Adrenal gland (tissue), 12 donors: Measurements from ENCODE around the gene GRAPL. TPM values are rescaled to one million over a fixed set of nuclear protein-coding genes. Genes with fewer than 3 reads are reported as not detected.
"Not testable (repeated sequence)": the region's sequence is repeated elsewhere in the genome, so short reads cannot be mapped to it uniquely, and the experiment has no call there.

Source experiments
- DNase-seq, 7 donors: peaks; one replicate each; pipeline ENCODE4 v3.0.0-alpha.2; 2019 to 2020
- H3K27ac ChIP-seq, 5 donors: fragments of 200-600 bp; sonication (generic) in 4 of 5; 1 replicate in 3 of 5; 2 replicates in 2 of 5; pipeline versions ENCODE4 v1.5.1 to v1.8.0; 2016 to 2020; ENCODE audit warnings: mild to moderate bottlenecking in 1 of 5
- H3K27me3 ChIP-seq: fragments of 200-600 bp; 2 replicates; pipeline ENCODE4 v1.8.0; 2021
- H3K36me3 ChIP-seq, 2 donors: fragments of 200-600 bp; replicated peaks in 1 of 2; 1 replicate in 1 of 2; 2 replicates in 1 of 2; pipeline versions ENCODE4 v1.5.1 to v1.8.0; 2018 to 2022
- H3K4me1 ChIP-seq, 2 donors: fragments of 200-600 bp; replicated peaks in 1 of 2; 1 replicate in 1 of 2; 2 replicates in 1 of 2; pipeline versions ENCODE4 v1.5.1 to v1.8.0; 2018 to 2021
- H3K4me3 ChIP-seq, 4 donors: fragments of 200-600 bp; sonication (generic) in 3 of 4; one replicate each; pipeline ENCODE4 v1.5.1; 2016 to 2018
- H3K9me3 ChIP-seq, 3 donors: fragments of 200-600 bp; sonication (generic) in 1 of 3; replicated peaks in 1 of 3; 1 replicate in 2 of 3; 2 replicates in 1 of 3; pipeline versions ENCODE4 v1.5.1 to v1.8.0; 2016 to 2021
- WGBS, 4 donors: extraction: QIAGEN DNeasy Blood & Tissue Kit in 2 of 4; methylation state at CpG; one replicate each; pipeline versions ENCODE4 v1.1.5 to v1.1.7; 2013 to 2017; 5-methylcytosine and 5-hydroxymethylcytosine counted together
- intact Hi-C, 2 donors: fragments of 100-400 bp; cut with DNase I; formaldehyde crosslinking; loops; one replicate each; pipeline versions ENCODE4 v1.14.1 to v1.15.0; 2022 to 2023
- polyA plus RNA-seq, 3 donors: library from polyadenylated mRNA; stranded (reverse); fragments of 200-250 nt in 2 of 3; fragments of 350-450 nt in 1 of 3; fragmentation: Illumina TruSeq in 1 of 3; extraction: RNeasy Lipid Tissue Mini Kit (QIAGEN cat#74804) in 1 of 3; gene quantifications; one replicate each; pipeline ENCODE4 v1.2.3, GENCODE V29; 2013 to 2014
- total RNA-seq, 9 donors: library from RNA; depleted of rRNA in 4 of 9; stranded (reverse); fragments of >200 nt in 4 of 9; fragments of 120-200 nt in 1 of 9; fragmentation: NEBNext Ultra II Directional in 1 of 9; extraction: Animal tissue kit (Norgen Biotek cat#: 25700) in 1 of 9; gene quantifications; one replicate each; pipeline versions ENCODE4 v1.1.0 to v1.2.4, GENCODE V29; 2013 to 2023
- TF ChIP-seq, protein P1 (sequence below), 6 experiments: fragments of 450-650 bp in 4 of 6; fragments of 200-600 bp in 2 of 6; sonication (generic) in 1 of 6; IDR thresholded peaks; 1 replicate in 5 of 6; 2 replicates in 1 of 6; pipeline versions ENCODE4 v1.5.1 to v1.8.0; 2016 to 2021; ENCODE audit warnings: antibody characterized with exemption in 6 of 6, mild to moderate bottlenecking in 2 of 6, moderate library complexity in 1 of 6
- donor health status: healthy with polysubstance abuse.
- donor health status: Bipolar disorder and iron deficiency.
- donor health status: DM: yes; HTN: yes; CAD: no.
- donor health status: DM: no; HTN: no; CAD: no.
- donor health status: DM: no; HTN: no; CAD: no.
- donor health status: DM: yes; HTN: yes; CAD: no.

Gene GRAPL
- total and polyA plus RNA-seq, 12 donors = 0.46 to 10.4 (median 3.1) TPM

GRCh38 chr17:19135391-19135790 is 8.0 kb downstream of the GRAPL start:
- H3K36me3 ChIP-seq, H3K27ac ChIP-seq, intact Hi-C loops, DNase-seq, H3K4me1 ChIP-seq, H3K9me3 ChIP-seq, H3K4me3 ChIP-seq, H3K27me3 ChIP-seq: not testable (repeated sequence)
- no CpG with 5 or more reads among the region's 13 CpGs for WGBS, 4 donors

DNA sequence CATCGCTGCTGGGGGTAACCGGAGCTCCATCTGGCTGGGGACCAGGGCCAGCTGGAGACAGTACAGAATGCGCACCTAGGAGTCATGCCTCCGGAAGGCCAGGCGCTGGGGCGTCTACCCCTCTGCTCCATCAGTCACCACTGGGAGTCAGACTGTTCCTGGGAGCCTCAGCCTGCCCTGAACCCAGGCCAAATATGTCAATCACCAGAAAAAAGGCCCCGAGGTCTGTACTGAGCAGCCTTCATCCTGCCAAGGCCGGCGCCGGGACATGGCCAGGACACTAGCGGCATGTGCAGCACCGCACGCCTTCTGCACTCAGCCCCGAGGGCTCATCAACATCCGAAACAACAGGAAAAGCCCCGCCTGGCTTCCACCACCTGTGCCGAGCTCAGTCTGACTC is 8.7 kb downstream of the GRAPL start:
- H3K27me3 ChIP-seq, H3K27ac ChIP-seq, H3K4me3 ChIP-seq, DNase-seq, H3K4me1 ChIP-seq, H3K9me3 ChIP-seq, intact Hi-C loops, H3K36me3 ChIP-seq: not testable (repeated sequence)
- no CpG with 5 or more reads among the region's 17 CpGs for WGBS, 4 donors

DNA sequence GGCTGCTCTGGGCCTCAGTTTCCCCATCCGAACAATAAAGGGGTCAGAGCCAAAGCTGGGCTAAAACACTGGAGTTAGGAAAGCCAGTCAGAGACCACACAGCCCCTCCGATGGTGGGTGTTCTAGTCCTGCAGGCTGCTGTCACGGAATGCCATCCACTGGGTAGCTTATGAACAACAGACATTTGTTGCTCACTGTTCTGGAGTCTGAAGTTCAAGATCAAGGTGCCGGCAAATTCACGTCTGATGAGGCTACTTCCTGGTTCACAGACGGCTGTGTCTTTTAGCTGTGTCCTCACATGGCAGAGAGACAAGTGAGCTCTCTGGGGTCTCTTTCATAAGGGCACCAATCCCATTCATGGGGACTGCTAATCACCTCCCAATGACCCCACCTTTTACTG is 9.2 kb downstream of the GRAPL start:
- WGBS, 4 donors = no CpG with 5 or more reads among the region's 6 CpGs
- H3K4me3 ChIP-seq, H3K36me3 ChIP-seq: not testable (repeated sequence)

DNA sequence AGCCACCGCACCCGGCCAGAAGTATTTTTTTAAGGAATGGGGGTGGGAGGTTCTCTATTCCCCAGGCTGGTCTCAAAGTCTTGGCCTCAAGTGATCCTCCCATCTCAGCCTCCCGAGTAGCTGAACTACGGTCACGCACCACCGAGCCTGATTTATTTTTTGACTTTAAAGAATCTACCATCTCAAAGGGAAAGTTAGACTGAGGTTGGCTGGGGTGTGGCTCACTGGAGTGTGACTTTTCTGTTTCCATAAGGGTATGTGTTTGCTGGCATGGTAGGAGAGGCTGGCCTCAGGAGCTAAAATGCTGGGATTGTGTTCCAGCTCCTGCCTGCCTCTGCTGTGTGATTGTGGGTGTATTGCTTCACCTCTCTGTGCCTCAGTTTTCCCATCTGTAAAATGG is 10.6 kb downstream of the GRAPL start:
- H3K9me3 ChIP-seq, H3K4me3 ChIP-seq, H3K36me3 ChIP-seq, H3K27me3 ChIP-seq, intact Hi-C loops, H3K4me1 ChIP-seq, H3K27ac ChIP-seq, DNase-seq: not testable (repeated sequence)
- WGBS, 4 donors = no CpG with 5 or more reads among the region's 6 CpGs

More for the DNA sequence above, 9.2 kb downstream of the GRAPL start:
- H3K9me3 ChIP-seq, H3K27ac ChIP-seq, H3K27me3 ChIP-seq, DNase-seq, H3K4me1 ChIP-seq, intact Hi-C loops: not testable (repeated sequence)

DNA sequence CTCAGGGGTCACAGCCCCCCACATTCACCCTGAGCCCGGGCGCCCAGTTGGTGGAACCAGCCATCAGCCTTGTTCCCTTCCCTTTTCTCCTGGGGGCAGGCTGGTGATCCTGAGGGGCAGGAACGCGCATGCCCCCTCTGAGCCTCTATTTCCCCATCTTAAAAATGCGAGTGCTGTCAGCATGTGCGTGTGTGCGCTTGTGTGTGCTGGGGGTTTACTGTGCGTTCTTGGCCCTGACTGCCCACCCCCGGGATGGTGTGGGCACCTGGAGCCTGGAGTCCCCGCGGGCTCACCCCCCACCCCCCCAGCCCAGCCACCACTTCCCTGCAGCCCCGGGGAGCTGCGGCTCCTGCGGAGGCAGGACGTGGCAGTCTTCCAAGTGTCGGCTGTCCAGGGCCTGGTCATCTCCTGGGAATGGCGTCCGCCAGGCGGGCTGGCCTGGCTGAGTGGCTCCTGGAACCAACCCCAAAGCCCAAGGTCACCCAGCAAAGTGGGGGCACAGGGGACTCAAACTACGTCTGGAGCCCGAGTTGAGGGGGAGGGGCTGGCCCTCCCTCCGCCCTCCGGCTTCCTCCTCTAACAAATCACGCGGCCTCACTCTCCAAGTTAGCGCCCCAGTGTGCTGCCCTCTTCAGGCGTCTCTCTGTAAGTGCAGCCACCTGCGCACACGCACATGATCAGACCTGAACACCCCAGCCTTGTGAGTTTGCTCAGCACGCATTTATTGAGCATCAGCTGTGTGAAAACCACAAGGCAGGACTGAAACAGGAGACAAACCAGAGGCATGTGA is 14.2 kb downstream of the GRAPL start:
- H3K27me3 ChIP-seq, H3K4me3 ChIP-seq, H3K36me3 ChIP-seq, intact Hi-C loops, H3K4me1 ChIP-seq, H3K9me3 ChIP-seq, H3K27ac ChIP-seq: not testable (repeated sequence)
- DNase-seq = peak in 5 of 7 donors; percentile 3 to 46 (median 23)
- 17 to 20% methylated on average over 4 to 7 of the region's 30 CpGs; no CpG with 5 or more reads in 2 of the 4 donors for WGBS, 4 donors

DNA sequence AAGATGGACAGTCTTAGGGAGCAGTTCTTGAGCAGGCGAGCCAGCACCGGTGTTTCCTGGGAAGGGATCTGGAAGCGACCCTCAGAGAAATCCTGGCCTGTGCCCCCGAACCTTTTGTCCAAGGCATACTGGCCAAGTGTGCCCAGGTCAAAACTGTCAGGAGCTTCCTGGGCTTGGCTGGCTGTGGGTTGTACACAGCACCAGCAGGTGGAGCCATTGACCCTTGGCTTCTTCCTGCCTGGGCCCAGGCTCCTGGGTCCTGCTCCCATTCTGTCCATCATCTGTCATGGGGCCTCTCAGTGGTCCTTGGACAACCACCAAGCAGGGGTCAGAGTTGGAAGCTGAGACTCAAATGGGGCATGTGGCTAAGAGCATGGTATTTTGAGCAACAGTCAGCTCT is 15.0 kb downstream of the GRAPL start:
- H3K27ac ChIP-seq, H3K9me3 ChIP-seq, H3K36me3 ChIP-seq, H3K4me3 ChIP-seq, H3K27me3 ChIP-seq, H3K4me1 ChIP-seq, intact Hi-C loops: not testable (repeated sequence)
- peak in 6 of 7 donors; percentile 20 to 79 (median 49) for DNase-seq
- TF ChIP-seq, protein P1, sequence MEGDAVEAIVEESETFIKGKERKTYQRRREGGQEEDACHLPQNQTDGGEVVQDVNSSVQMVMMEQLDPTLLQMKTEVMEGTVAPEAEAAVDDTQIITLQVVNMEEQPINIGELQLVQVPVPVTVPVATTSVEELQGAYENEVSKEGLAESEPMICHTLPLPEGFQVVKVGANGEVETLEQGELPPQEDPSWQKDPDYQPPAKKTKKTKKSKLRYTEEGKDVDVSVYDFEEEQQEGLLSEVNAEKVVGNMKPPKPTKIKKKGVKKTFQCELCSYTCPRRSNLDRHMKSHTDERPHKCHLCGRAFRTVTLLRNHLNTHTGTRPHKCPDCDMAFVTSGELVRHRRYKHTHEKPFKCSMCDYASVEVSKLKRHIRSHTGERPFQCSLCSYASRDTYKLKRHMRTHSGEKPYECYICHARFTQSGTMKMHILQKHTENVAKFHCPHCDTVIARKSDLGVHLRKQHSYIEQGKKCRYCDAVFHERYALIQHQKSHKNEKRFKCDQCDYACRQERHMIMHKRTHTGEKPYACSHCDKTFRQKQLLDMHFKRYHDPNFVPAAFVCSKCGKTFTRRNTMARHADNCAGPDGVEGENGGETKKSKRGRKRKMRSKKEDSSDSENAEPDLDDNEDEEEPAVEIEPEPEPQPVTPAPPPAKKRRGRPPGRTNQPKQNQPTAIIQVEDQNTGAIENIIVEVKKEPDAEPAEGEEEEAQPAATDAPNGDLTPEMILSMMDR (IDR thresholded peaks at IDR 0.05) = peak in 1 of 6 experiments; percentile 26
- no CpG with 5 or more reads among the region's 4 CpGs for WGBS, 4 donors

DNA sequence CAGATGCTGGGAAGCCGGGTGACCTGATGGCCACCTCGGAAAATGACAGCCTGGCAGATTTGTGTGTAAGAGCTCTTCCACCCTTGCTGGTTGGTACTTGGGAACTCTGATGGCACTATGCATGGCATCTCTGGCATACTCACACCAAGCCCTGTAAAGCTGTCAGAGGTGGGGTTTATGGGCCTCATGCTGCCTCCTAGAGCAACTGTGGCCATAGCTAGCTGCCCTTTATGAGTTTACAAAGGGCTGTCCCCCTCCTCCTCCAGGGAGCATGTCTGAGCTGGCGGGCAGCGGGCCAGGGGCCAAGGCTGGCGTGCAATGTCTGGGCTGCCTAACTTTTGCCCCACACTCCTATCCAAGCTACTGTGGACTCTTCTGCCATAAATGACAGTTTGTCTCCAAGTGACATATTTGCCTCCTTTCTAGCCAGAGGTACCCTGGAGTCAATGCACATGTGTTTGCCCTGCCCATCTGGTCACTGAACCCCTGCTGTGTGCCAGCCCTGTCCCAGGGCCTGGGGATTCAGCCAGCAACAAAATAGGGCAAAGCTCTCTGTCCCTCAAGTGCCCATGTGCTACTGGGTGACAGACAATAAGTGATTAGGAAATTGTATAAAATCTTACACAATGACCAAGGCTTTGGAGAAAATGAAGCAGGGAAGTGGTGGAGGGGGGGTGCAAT is 15.8 kb downstream of the GRAPL start:
- DNase-seq, intact Hi-C loops, H3K9me3 ChIP-seq, H3K27ac ChIP-seq, H3K36me3 ChIP-seq, H3K4me1 ChIP-seq, H3K4me3 ChIP-seq, H3K27me3 ChIP-seq: not testable (repeated sequence)
- WGBS, 4 donors = 50 to 67% methylated on average over 1 of the region's 5 CpGs; no CpG with 5 or more reads in 2 of the 4 donors

- 67 to 88% (median 74%) methylated on average over 2 of the region's 5 CpGs; no CpG with 5 or more reads in 1 of the 4 donors for WGBS, 4 donors
- H3K9me3 ChIP-seq, intact Hi-C loops, H3K27ac ChIP-seq, H3K4me3 ChIP-seq, H3K27me3 ChIP-seq, H3K4me1 ChIP-seq, H3K36me3 ChIP-seq: not testable (repeated sequence)
- peak in 3 of 7 donors; percentile 0 to 10 (median 9) for DNase-seq
These were observed 17.0 kb downstream of the GRAPL start for GRCh38 chr17:19144373-19144772.

- intact Hi-C loops, H3K9me3 ChIP-seq: not testable (repeated sequence)
- WGBS, 4 donors = no CpG with 5 or more reads among the region's 11 CpGs
These were observed 18.1 kb downstream of the GRAPL start for GRCh38 chr17:19145471-19145870.

More at GRCh38 chr17:19145471-19145870, 18.1 kb downstream of the GRAPL start:
- not testable (repeated sequence) for H3K36me3 ChIP-seq, H3K4me1 ChIP-seq, H3K27me3 ChIP-seq, H3K27ac ChIP-seq, DNase-seq, H3K4me3 ChIP-seq
